Bronchial epithelial cell (primary cell): Measurements from ENCODE around the gene ABCC4. TPM values are rescaled to one million over a fixed set of nuclear protein-coding genes. Genes with fewer than 3 reads are reported as not detected.
A peak's percentile ranks its signal among the peaks of the same experiment; 100 is the strongest.

Experiments
- DNase-seq: peaks from one replicate; pipeline ENCODE4 v3.0.0-alpha.2; 2010; ENCODE audit warnings: low read depth
- FAIRE-seq: peaks from 2 replicates; lab custom pipeline; 2011; peaks lifted over from hg19 to GRCh38; lab: Jason Lieb, UNC
- H3K27me3 ChIP-seq: 2 replicates; pipeline ENCODE4 v1.5.1; 2011; ENCODE audit warnings: low read length; ENCODE audit not compliant: control insufficient read depth, insufficient read depth
- H3K36me3 ChIP-seq: 2 replicates; pipeline ENCODE4 v1.5.1; 2011; ENCODE audit warnings: low read length; ENCODE audit not compliant: control insufficient read depth, insufficient read depth
- H3K4me3 ChIP-seq: 2 replicates; pipeline ENCODE4 v1.5.1; 2011; ENCODE audit warnings: mild to moderate bottlenecking, low read depth, low read length, control low read depth
- CTCF ChIP-seq: IDR thresholded peaks from 2 replicates; pipeline ENCODE4 v1.5.1; 2011; ENCODE audit warnings: mild to moderate bottlenecking, moderate library complexity, low read length, control low read depth, inconsistent platforms; ENCODE audit not compliant: insufficient read depth, severe bottlenecking
- total RNA-seq: library from RNA; depleted of rRNA; stranded (reverse); fragments of >200 nt; gene quantifications from 2 replicates; pipeline ENCODE4 v1.2.1, GENCODE V29; 2014

ABCC4 gene
- total RNA-seq, 1 donor from 2014 or later, result 6.8 TPM

GRCh38 chr13:95323930-95324662, 22.8 kb upstream of the ABCC4 start:
- FAIRE-seq (no peak), DNase-seq (no peak)
- H3K36me3 ChIP-seq, result no peaks in the 10 kb centered on the region
- peaks cover 2% of the 10 kb centered on the region for H3K27me3 ChIP-seq
- H3K4me3 ChIP-seq, result no peak overlapping the region
- TF ChIP-seq CTCF, result no peak

- Histone ChIP-seq H3K4me3 (no peak overlapping the region), H3K36me3 (no peaks in the 10 kb centered on the region), H3K27me3 (peaks cover 16% of the 10 kb centered on the region)
- TF ChIP-seq CTCF, result no peak
- FAIRE-seq (no peak), DNase-seq (peak; percentile 5)
Observed at GRCh38 chr13:95319551-95320274, 18.5 kb upstream of the ABCC4 start.

GRCh38 chr13:95317039-95317989, 16.1 kb upstream of the ABCC4 start:
- DNase-seq, result no peak
- TF ChIP-seq CTCF, result no peak
- no peaks in the 10 kb centered on the region for H3K36me3 ChIP-seq
- FAIRE-seq, result no peak
- H3K4me3 ChIP-seq, result no peak overlapping the region
- peaks cover 16% of the 10 kb centered on the region for H3K27me3 ChIP-seq

GRCh38 chr13:95315752-95316151, 14.5 kb upstream of the ABCC4 start:
- Histone ChIP-seq H3K4me3 (no peak overlapping the region), H3K27me3 (peaks cover 22% of the 10 kb centered on the region), H3K36me3 (no peaks in the 10 kb centered on the region)
- DNase-seq (no peak), FAIRE-seq (no peak)
- no peak for TF ChIP-seq CTCF

- H3K4me3 ChIP-seq, result no peak overlapping the region
- no peak for DNase-seq
- FAIRE-seq, result no peak
- H3K36me3 ChIP-seq, result no peaks in the 10 kb centered on the region
- TF ChIP-seq CTCF, result no peak
- H3K27me3 ChIP-seq, result peaks cover 10% of the 10 kb centered on the region
Observed at GRCh38 chr13:95307507-95307906, 6.3 kb upstream of the ABCC4 start.
